ENCODE measurements around the gene ZRANB1.

DNA sequence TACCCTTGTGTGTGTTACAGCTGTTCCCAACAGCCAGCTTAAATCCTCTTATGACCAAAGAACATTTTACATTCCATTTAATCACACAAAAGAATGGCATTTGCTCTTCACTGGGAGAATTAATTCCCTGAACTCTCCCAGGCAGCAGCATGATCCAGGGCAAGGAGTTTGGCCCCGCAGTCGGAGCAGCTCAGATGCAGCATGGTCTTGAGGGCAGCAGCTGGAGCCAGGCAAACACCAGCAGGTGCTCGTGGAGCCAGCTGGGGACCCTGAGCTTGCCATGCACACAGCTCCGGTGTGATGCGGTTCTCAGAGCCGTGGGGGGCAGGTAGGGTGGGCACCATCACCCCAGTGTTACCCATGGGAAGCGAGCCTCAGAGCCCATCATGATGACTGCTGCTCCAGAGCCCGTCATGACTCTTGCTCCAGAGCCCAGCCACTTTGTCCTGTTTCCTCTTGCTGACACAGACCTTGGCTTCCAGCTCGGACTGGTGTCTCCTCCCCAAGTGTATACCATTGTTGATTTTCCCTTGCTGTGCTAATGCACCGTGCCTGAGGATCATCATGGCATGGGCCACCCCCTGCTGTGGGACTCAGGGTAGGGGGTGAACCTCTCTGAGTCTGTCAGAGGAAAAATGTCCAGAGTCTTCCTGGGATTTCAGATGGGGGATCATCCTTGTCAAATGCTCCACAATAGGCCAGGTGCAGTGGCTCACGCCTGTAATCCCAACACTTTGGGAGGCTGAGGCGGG is 75.8 kb downstream of the ZRANB1 start:
- TF ChIP-seq POLR2A (IDR thresholded peaks at IDR 0.05) (no peak), CTCF (IDR thresholded peaks at IDR 0.05) (no peak)

Measured in transverse colon (tissue), 3 donors.